ENCODE results near the gene TTLL11.

- TF ChIP-seq GATA2 (IDR thresholded peaks at IDR 0.05; ENCODE audit: low read depth, low read length) (no peak), GATA3 (IDR thresholded peaks at IDR 0.05; ENCODE audit: low read depth, low read length) (no peak)
Measured at GRCh38 chr9:121853617-121854395, 239.3 kb downstream of the TTLL11 start.

All from SH-SY5Y (cell line).